GM19193 (cell line): ENCODE measurements around the gene PRKAR1A.

Source experiments
- POLR2A ChIP-seq: IDR thresholded peaks from 4 replicates; pipeline ENCODE4 v1.6.1; 2011; ENCODE audit not compliant: insufficient read depth, insufficient read length; ENCODE audit errors: extremely low read depth

The PRKAR1A gene

GRCh38 chr17:68578236-68578635, 66.0 kb downstream of the PRKAR1A start:
- no peak for TF ChIP-seq POLR2A

GRCh38 chr17:68579194-68579927, 67.1 kb downstream of the PRKAR1A start:
- TF ChIP-seq POLR2A, result no peak

GRCh38 chr17:68580236-68580770, 68.1 kb downstream of the PRKAR1A start:
- no peak for TF ChIP-seq POLR2A

GRCh38 chr17:68581863-68582645, 69.8 kb downstream of the PRKAR1A start:
- TF ChIP-seq POLR2A, result no peak

GRCh38 chr17:68584581-68585303, 72.5 kb downstream of the PRKAR1A start:
- no peak for TF ChIP-seq POLR2A

GRCh38 chr17:68585643-68586042, 73.4 kb downstream of the PRKAR1A start:
- no peak for TF ChIP-seq POLR2A

- TF ChIP-seq POLR2A, result no peak
Measured at GRCh38 chr17:68587026-68587425, 74.8 kb downstream of the PRKAR1A start.

GRCh38 chr17:68587847-68588246, 75.6 kb downstream of the PRKAR1A start:
- no peak for TF ChIP-seq POLR2A

- no peak for TF ChIP-seq POLR2A
Measured at GRCh38 chr17:68588362-68588761, 76.1 kb downstream of the PRKAR1A start.

GRCh38 chr17:68589086-68589485, 76.9 kb downstream of the PRKAR1A start:
- TF ChIP-seq POLR2A, result no peak

GRCh38 chr17:68591583-68591982, 79.4 kb downstream of the PRKAR1A start:
- no peak for TF ChIP-seq POLR2A

GRCh38 chr17:68592009-68592408, 79.8 kb downstream of the PRKAR1A start:
- TF ChIP-seq POLR2A, result no peak

GRCh38 chr17:68592682-68593641, 80.7 kb downstream of the PRKAR1A start:
- no peak for TF ChIP-seq POLR2A

GRCh38 chr17:68594552-68594951, 82.3 kb downstream of the PRKAR1A start:
- no peak for TF ChIP-seq POLR2A

GRCh38 chr17:68595496-68595895, 83.3 kb downstream of the PRKAR1A start:
- no peak for TF ChIP-seq POLR2A

- TF ChIP-seq POLR2A, result no peak
Measured at GRCh38 chr17:68595986-68596385, 83.8 kb downstream of the PRKAR1A start.
